ENCODE results near the gene SERPIND1. TPM values are rescaled to one million over a fixed set of nuclear protein-coding genes. Genes with fewer than 3 reads are reported as not detected.

Gene SERPIND1
- polyA plus RNA-seq, 3 donors: not detected

GRCh38 chr22:20742764-20743163 lies 31.1 kb upstream of the SERPIND1 start:
- H3K4me1 ChIP-seq (ENCODE audit: control insufficient read depth in 1 of 2, insufficient read depth in 2 of 2, low read length in 2 of 2): peaks cover 12 to 13% of the 10 kb centered on the region in 2 donors
- no peak overlapping the region for H3K27ac Mint-ChIP-seq
- H3K4me2 ChIP-seq (replicated peaks; ENCODE audit: extremely low read depth, low read length, poor library complexity, severe bottlenecking): no peak overlapping the region
- peaks cover 16% of the 10 kb centered on the region for H3K4me1 Mint-ChIP-seq
- no CpG with 5 or more reads among the region's 2 CpGs for WGBS (ENCODE audit: insufficient coverage)
- peaks cover 0 to 3% of the 10 kb centered on the region in 2 donors for H3K9me3 ChIP-seq (replicated peaks in 1 of 2; ENCODE audit: control insufficient read depth in 1 of 2, insufficient read depth in 1 of 2, low read length in 2 of 2)
- peaks cover 70 to 79% of the 10 kb centered on the region in 2 donors for H3K36me3 Mint-ChIP-seq
- H3K4me3 ChIP-seq (replicated peaks in 1 of 3; ENCODE audit: low read depth in 2 of 3, low read length in 3 of 3): no peak overlapping the region
- H3K9me3 Mint-ChIP-seq: peaks cover 1 to 13% (median 6%) of the 10 kb centered on the region in 7 donors
- no peak for TF ChIP-seq CTCF (IDR thresholded peaks at IDR 0.05)
- H3K27me3 Mint-ChIP-seq (ENCODE audit: low read depth in 3 of 3): peaks cover 0 to 1% (median 0%) of the 10 kb centered on the region in 3 donors
- no peaks in the 10 kb centered on the region for H3K79me2 ChIP-seq (ENCODE audit: insufficient read depth, low read length)
- H3K27ac ChIP-seq (ENCODE audit: low read depth in 1 of 2, low read length in 2 of 2): no peak overlapping the region
- H4K20me1 ChIP-seq (ENCODE audit: insufficient read depth, low read length): no peaks in the 10 kb centered on the region
- H3K4me3 Mint-ChIP-seq: no peak overlapping the region
- no peaks in the 10 kb centered on the region for H3K27me3 ChIP-seq (ENCODE audit: control insufficient read depth in 2 of 2, insufficient read depth in 2 of 2, low read length in 2 of 2)
- no peak overlapping the region for H2AFZ ChIP-seq (ENCODE audit: insufficient read depth, low read depth, low read length, poor library complexity, severe bottlenecking)
- intact Hi-C loops (cut with micrococcal nuclease): no loop called here
- H3K36me3 ChIP-seq (replicated peaks in 1 of 2; ENCODE audit: control insufficient read depth in 1 of 2, insufficient read depth in 2 of 2, low read length in 2 of 2): peaks cover 57 to 72% of the 10 kb centered on the region in 2 donors
- no peak for DNase-seq
- H3K9ac ChIP-seq (ENCODE audit: insufficient read depth, low read length, poor library complexity, severe bottlenecking): no peak overlapping the region

GRCh38 chr22:20744456-20744855 lies 29.5 kb upstream of the SERPIND1 start:
- H3K36me3 ChIP-seq (replicated peaks in 1 of 2; ENCODE audit: control insufficient read depth in 1 of 2, insufficient read depth in 2 of 2, low read length in 2 of 2): peaks cover 66 to 89% of the 10 kb centered on the region in 2 donors

More at GRCh38 chr22:20744456-20744855, 29.5 kb upstream of the SERPIND1 start:
- Histone ChIP-seq H3K27ac (ENCODE audit: low read depth in 1 of 2, low read length in 2 of 2) (no peak overlapping the region), H3K9me3 (replicated peaks in 1 of 2; ENCODE audit: control insufficient read depth in 1 of 2, insufficient read depth in 1 of 2, low read length in 2 of 2) (peaks cover 0 to 3% of the 10 kb centered on the region in 2 donors), H3K27me3 (ENCODE audit: control insufficient read depth in 2 of 2, insufficient read depth in 2 of 2, low read length in 2 of 2) (no peaks in the 10 kb centered on the region), H3K79me2 (ENCODE audit: insufficient read depth, low read length) (no peaks in the 10 kb centered on the region), H4K20me1 (ENCODE audit: insufficient read depth, low read length) (no peaks in the 10 kb centered on the region), H3K4me2 (replicated peaks; ENCODE audit: extremely low read depth, low read length, poor library complexity, severe bottlenecking) (no peak overlapping the region), H2AFZ (ENCODE audit: insufficient read depth, low read depth, low read length, poor library complexity, severe bottlenecking) (no peak overlapping the region), H3K4me3 (replicated peaks in 1 of 3; ENCODE audit: low read depth in 2 of 3, low read length in 3 of 3) (no peak overlapping the region), H3K4me1 (ENCODE audit: control insufficient read depth in 1 of 2, insufficient read depth in 2 of 2, low read length in 2 of 2) (peaks cover 8 to 12% of the 10 kb centered on the region in 2 donors), H3K9ac (ENCODE audit: insufficient read depth, low read length, poor library complexity, severe bottlenecking) (no peak overlapping the region)
- DNase-seq: no peak
- 98% methylated on average over 11 of the region's 15 CpGs for WGBS (ENCODE audit: insufficient coverage)
- Mint-ChIP-seq H3K27me3 (ENCODE audit: low read depth in 3 of 3) (peaks cover 0 to 1% (median 0%) of the 10 kb centered on the region in 3 donors), H3K4me3 (no peak overlapping the region), H3K27ac (no peak overlapping the region), H3K4me1 (peaks cover 12% of the 10 kb centered on the region), H3K36me3 (peaks cover 78 to 89% of the 10 kb centered on the region in 2 donors), H3K9me3 (peaks cover 0 to 9% (median 6%) of the 10 kb centered on the region in 7 donors)
- TF ChIP-seq CTCF (IDR thresholded peaks at IDR 0.05): no peak
- intact Hi-C loops (cut with micrococcal nuclease): no loop called here

Data from CD14-positive monocyte (primary cell).